Measurements from ENCODE around the gene ARHGAP24. TPM values are rescaled to one million over a fixed set of nuclear protein-coding genes. Genes with fewer than 3 reads are reported as not detected.
"Not testable (repeated sequence)": the region's sequence is repeated elsewhere in the genome, so short reads cannot be mapped to it uniquely, and the experiment has no call there.

The ARHGAP24 gene
- total RNA-seq, 1 donor, result 32.1 TPM

- Histone ChIP-seq H3K4me3 (ENCODE audit: low read length) (no peak overlapping the region), H3K4me1 (ENCODE audit: insufficient read depth, low read length) (peaks cover 10% of the 10 kb centered on the region), H3K27me3 (ENCODE audit: insufficient read depth, low read length) (no peaks in the 10 kb centered on the region), H3K9me3 (ENCODE audit: low read depth, low read length) (no peaks in the 10 kb centered on the region)
Measured at GRCh38 chr4:85793233-85793585, 318.3 kb downstream of the ARHGAP24 start.

- peaks cover 15% of the 10 kb centered on the region for H3K4me1 ChIP-seq (ENCODE audit: insufficient read depth, low read length)
- no peaks in the 10 kb centered on the region for H3K9me3 ChIP-seq (ENCODE audit: low read depth, low read length)
- H3K27me3 ChIP-seq (ENCODE audit: insufficient read depth, low read length), result no peaks in the 10 kb centered on the region
- H3K4me3 ChIP-seq (ENCODE audit: low read length), result no peak overlapping the region
Measured at GRCh38 chr4:85798012-85798770, 323.2 kb downstream of the ARHGAP24 start.

- Histone ChIP-seq H3K27me3 (ENCODE audit: insufficient read depth, low read length) (no peaks in the 10 kb centered on the region), H3K9me3 (ENCODE audit: low read depth, low read length) (no peaks in the 10 kb centered on the region), H3K4me1 (ENCODE audit: insufficient read depth, low read length) (peaks cover 4% of the 10 kb centered on the region)
Measured at GRCh38 chr4:85803856-85804255, 328.9 kb downstream of the ARHGAP24 start.

GRCh38 chr4:85805891-85806290 lies 330.9 kb downstream of the ARHGAP24 start:
- Histone ChIP-seq H3K4me3 (ENCODE audit: low read length) (no peak overlapping the region), H3K4me1 (ENCODE audit: insufficient read depth, low read length) (no peaks in the 10 kb centered on the region), H3K27me3 (ENCODE audit: insufficient read depth, low read length) (no peaks in the 10 kb centered on the region), H3K9me3 (ENCODE audit: low read depth, low read length) (no peaks in the 10 kb centered on the region)

More at GRCh38 chr4:85803856-85804255, 328.9 kb downstream of the ARHGAP24 start:
- H3K4me3 ChIP-seq (ENCODE audit: low read length), result no peak overlapping the region

GRCh38 chr4:85806334-85806733 lies 331.4 kb downstream of the ARHGAP24 start:
- H3K4me1 ChIP-seq (ENCODE audit: insufficient read depth, low read length), result no peaks in the 10 kb centered on the region
- H3K4me3 ChIP-seq (ENCODE audit: low read length), result no peak overlapping the region
- no peaks in the 10 kb centered on the region for H3K9me3 ChIP-seq (ENCODE audit: low read depth, low read length)
- H3K27me3 ChIP-seq (ENCODE audit: insufficient read depth, low read length), result no peaks in the 10 kb centered on the region

GRCh38 chr4:85807247-85807950 lies 332.4 kb downstream of the ARHGAP24 start:
- no peak overlapping the region for H3K4me3 ChIP-seq (ENCODE audit: low read length)
- H3K4me1 ChIP-seq (ENCODE audit: insufficient read depth, low read length), result no peaks in the 10 kb centered on the region
- no peaks in the 10 kb centered on the region for H3K9me3 ChIP-seq (ENCODE audit: low read depth, low read length)
- H3K27me3 ChIP-seq (ENCODE audit: insufficient read depth, low read length), result no peaks in the 10 kb centered on the region

- no peak overlapping the region for H3K4me3 ChIP-seq (ENCODE audit: low read length)
- H3K27me3 ChIP-seq (ENCODE audit: insufficient read depth, low read length), result no peaks in the 10 kb centered on the region
- no peaks in the 10 kb centered on the region for H3K4me1 ChIP-seq (ENCODE audit: insufficient read depth, low read length)
- no peaks in the 10 kb centered on the region for H3K9me3 ChIP-seq (ENCODE audit: low read depth, low read length)
Measured at GRCh38 chr4:85808104-85808503, 333.2 kb downstream of the ARHGAP24 start.

GRCh38 chr4:85808864-85809263 lies 333.9 kb downstream of the ARHGAP24 start:
- Histone ChIP-seq H3K4me1 (ENCODE audit: insufficient read depth, low read length) (no peaks in the 10 kb centered on the region), H3K4me3 (ENCODE audit: low read length) (no peak overlapping the region), H3K9me3 (ENCODE audit: low read depth, low read length) (no peaks in the 10 kb centered on the region), H3K27me3 (ENCODE audit: insufficient read depth, low read length) (no peaks in the 10 kb centered on the region)

- H3K4me1 ChIP-seq (ENCODE audit: insufficient read depth, low read length), result no peaks in the 10 kb centered on the region
- H3K9me3 ChIP-seq (ENCODE audit: low read depth, low read length), result no peaks in the 10 kb centered on the region
- H3K4me3 ChIP-seq (ENCODE audit: low read length), result no peak overlapping the region
- H3K27me3 ChIP-seq (ENCODE audit: insufficient read depth, low read length), result no peaks in the 10 kb centered on the region
Measured at GRCh38 chr4:85812776-85813175, 337.8 kb downstream of the ARHGAP24 start.

- H3K9me3 ChIP-seq (ENCODE audit: low read depth, low read length), result no peaks in the 10 kb centered on the region
- H3K27me3 ChIP-seq (ENCODE audit: insufficient read depth, low read length), result no peaks in the 10 kb centered on the region
- H3K4me1 ChIP-seq (ENCODE audit: insufficient read depth, low read length), result no peaks in the 10 kb centered on the region
- H3K4me3 ChIP-seq (ENCODE audit: low read length), result no peak overlapping the region
Measured at GRCh38 chr4:85815796-85816459, 341.0 kb downstream of the ARHGAP24 start.

GRCh38 chr4:85818700-85819099 lies 343.8 kb downstream of the ARHGAP24 start:
- Histone ChIP-seq H3K27me3 (ENCODE audit: insufficient read depth, low read length) (no peaks in the 10 kb centered on the region), H3K4me1 (ENCODE audit: insufficient read depth, low read length) (no peaks in the 10 kb centered on the region), H3K9me3 (ENCODE audit: low read depth, low read length) (no peaks in the 10 kb centered on the region), H3K4me3 (ENCODE audit: low read length) (no peak overlapping the region)

- H3K9me3 ChIP-seq (ENCODE audit: low read depth, low read length); H3K27me3 ChIP-seq (ENCODE audit: insufficient read depth, low read length); H3K4me1 ChIP-seq (ENCODE audit: insufficient read depth, low read length); H3K4me3 ChIP-seq (ENCODE audit: low read length): not testable (repeated sequence)
Measured at GRCh38 chr4:85820101-85820500, 345.2 kb downstream of the ARHGAP24 start.

- Histone ChIP-seq H3K4me1 (ENCODE audit: insufficient read depth, low read length) (peaks cover 5% of the 10 kb centered on the region), H3K27me3 (ENCODE audit: insufficient read depth, low read length) (no peaks in the 10 kb centered on the region), H3K4me3 (ENCODE audit: low read length) (no peak overlapping the region), H3K9me3 (ENCODE audit: low read depth, low read length) (no peaks in the 10 kb centered on the region)
Measured at GRCh38 chr4:85821688-85822455, 346.9 kb downstream of the ARHGAP24 start.

- peaks cover 5% of the 10 kb centered on the region for H3K4me1 ChIP-seq (ENCODE audit: insufficient read depth, low read length)
- H3K4me3 ChIP-seq (ENCODE audit: low read length), result no peak overlapping the region
- H3K9me3 ChIP-seq (ENCODE audit: low read depth, low read length), result no peaks in the 10 kb centered on the region
- H3K27me3 ChIP-seq (ENCODE audit: insufficient read depth, low read length), result no peaks in the 10 kb centered on the region
Measured at GRCh38 chr4:85823295-85823694, 348.3 kb downstream of the ARHGAP24 start.

Data from mononuclear cell (primary cell).